ENCODE results near the gene ZBTB8B. TPM values are rescaled to one million over a fixed set of nuclear protein-coding genes. Genes with fewer than 3 reads are reported as not detected.
"Not testable (repeated sequence)": the region's sequence is repeated elsewhere in the genome, so short reads cannot be mapped to it uniquely, and the experiment has no call there.

The ZBTB8B gene
- polyA plus RNA-seq (ENCODE audit: insufficient read length in 10 of 10): under 1 TPM; 0.07 to 0.22 (median 0.14) TPM
- long read RNA-seq, donor 1: 0 reads
- long read RNA-seq, donor 2: 0 reads
- long read RNA-seq, donor 3: 0 reads
- long read RNA-seq, donor 4: 0 reads
- long read RNA-seq, donor 5: 0 reads
- long read RNA-seq, donor 6: 0 reads
- long read RNA-seq, donor 7: 0 reads
- long read RNA-seq, donor 8: 0 reads
- long read RNA-seq, donor 9: 0 reads

GRCh38 chr1:32464716-32465577 is at the start of gene ZBTB8B:
Gene ZBTB8B (plus strand): TSS chr1:32465072. CDS start chr1:32470625, 5,553 bp downstream.
- DNase-seq: peak; percentile 59 to 87 (median 78)

DNA sequence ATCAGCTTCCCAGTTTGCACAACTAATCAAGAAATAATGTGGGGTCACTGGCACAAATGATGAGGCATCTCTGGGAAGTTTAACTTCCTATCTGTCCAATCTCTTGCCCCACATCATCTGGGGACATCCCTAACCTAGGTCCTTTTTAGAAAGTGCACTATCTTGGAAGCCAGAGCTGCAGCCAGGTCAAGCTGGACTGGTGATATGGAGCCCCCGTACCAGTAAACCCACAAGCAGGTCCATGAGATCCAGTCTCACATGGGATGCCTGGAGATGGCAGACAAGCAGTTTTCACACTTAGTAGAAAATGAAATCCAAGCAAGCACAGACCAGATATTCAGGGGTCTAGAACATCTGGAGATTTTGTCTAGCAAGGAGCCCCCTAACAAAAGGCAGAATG is 43.1 kb upstream of the ZBTB8B start:
- no peak for DNase-seq

DNA sequence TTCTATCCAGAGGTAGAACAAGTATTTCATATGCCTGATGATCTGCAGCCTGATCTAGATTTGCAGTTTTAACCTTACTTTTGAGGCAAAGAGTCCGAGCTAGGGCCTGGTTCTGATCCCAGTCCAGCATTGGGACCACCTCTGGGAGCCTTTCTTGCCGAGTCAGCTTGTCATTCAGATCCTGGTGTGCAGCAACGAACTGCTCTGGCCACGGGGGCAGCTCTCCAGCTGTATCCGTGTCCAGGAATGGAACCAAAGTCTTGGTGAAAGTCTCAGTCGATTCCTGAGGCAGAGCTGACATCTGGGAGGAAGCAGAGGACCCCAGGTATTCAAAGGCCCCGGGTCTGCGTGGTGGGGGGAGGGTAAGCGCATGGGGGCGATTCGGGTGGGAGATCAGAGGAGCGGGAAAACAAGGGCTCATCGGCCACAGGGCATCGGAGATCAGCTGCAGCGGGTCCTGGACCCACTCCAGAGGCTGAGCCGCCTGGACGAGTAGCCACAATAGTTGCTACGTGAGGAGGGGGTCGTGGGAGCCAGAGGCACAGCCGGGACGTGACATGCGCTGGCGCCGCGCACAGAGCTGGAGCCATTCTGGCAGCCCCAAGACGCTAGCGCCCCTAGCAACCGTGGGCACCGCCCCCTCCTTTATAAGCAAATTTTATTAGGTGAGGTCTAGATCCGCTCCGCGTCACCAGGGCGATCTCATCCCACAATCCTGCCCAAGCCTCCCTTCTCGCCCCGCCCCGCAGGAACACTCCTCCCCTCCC is 38.2 kb upstream of the ZBTB8B start:
- peak in 2 of 3 donors; percentile 15 to 42 for DNase-seq

DNA sequence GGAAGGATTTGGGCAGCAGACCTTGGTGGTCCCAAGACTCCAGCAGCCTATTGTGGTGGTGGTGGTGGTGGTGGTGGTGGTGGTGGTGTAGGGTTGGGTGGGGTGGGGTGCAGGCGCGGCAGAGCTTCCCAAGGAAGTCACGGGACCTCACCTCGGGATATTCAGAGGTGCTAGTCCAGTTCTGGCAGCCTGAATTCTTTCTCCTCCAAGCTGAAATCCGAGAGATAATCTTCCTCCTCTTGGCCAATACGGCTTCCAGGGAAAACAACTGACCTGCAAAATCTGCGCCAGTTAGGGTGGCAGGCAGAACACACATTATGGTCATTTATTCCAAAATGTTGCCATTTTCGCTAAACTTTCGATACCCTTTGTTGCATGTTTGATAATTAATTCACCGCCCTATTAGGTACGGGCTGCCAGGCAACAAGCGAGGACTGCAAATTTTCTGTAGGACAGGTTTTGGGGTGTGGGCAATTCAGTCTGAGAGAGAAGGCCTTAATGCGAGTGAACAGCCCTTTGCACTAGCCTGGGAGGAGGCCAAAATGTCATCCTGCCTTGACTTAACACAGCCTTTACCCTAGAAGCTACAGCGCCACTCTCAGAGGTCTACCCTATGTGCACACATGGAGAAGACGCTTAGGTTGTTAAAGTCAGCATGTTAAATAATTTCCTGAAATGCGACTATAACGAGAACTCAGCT is 37.5 kb upstream of the ZBTB8B start:
- no peak for DNase-seq

- no peak for DNase-seq
Measured at GRCh38 chr1:32431736-32432400, 33.0 kb upstream of the ZBTB8B start.

- DNase-seq: no peak
Measured at GRCh38 chr1:32438136-32438535, 26.7 kb upstream of the ZBTB8B start.

DNA sequence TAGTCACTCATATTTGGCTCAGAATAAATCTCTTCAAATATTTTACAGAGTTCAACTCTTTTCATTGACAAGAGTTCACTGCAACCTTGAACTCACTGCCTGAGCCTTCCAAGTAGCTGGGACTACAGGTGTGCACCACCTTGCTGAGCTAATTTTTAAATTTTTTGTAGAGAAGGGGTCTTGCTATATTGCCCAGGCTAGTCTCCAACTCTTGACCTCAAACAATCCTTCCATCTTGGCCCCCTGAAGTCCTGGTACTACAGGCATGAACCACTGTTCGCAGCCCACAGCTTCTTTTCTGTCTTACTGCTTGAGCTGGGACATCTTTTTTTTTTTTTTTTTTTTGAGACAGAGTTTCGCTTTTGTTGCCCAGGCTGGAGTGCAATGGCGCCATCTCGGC is 26.1 kb upstream of the ZBTB8B start:
- not testable (repeated sequence) for DNase-seq

- DNase-seq: not testable (repeated sequence)
Measured at GRCh38 chr1:32441467-32441866, 23.4 kb upstream of the ZBTB8B start.

DNA sequence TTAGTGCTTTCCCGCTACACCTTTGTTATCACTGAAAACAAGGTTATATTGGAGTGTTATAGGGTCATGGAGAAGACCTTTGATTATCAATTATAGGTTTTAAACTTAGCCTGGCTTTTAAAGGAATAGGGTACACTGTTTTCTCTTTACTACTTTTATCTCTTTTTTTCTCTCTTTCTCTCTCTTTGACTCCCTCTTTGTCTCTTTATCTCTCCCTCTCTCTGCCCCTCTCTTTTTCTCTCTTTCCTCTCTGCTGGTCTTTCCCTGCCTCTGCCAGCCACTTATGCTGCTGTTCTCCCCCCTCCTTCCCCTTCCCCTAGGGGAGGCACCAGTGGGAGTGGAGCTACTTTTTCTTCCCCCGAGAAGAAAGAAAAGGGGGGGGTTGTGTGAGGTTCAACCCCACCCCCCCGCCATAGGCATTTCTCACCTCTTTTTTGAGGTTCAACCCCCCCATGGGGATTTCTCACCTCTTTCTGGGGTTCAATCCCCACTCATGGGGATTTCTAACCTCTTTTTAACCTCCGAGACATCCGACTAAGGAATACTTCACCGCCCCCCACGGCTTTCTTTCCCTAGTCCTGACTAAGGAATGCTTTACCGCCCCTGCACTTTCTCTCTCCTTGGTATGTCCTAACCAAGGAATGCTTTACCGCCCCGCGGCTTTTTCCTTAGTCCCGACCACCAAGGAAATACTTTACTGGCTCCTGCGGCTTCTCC is 17.2 kb upstream of the ZBTB8B start:
- peak in 1 of 3 donors; percentile 53 for DNase-seq

- peak; percentile 32 to 68 (median 47) for DNase-seq
Measured at GRCh38 chr1:32448186-32448772, 16.6 kb upstream of the ZBTB8B start.

- no peak for DNase-seq
Measured at GRCh38 chr1:32448773-32449456, 16.0 kb upstream of the ZBTB8B start.

DNA sequence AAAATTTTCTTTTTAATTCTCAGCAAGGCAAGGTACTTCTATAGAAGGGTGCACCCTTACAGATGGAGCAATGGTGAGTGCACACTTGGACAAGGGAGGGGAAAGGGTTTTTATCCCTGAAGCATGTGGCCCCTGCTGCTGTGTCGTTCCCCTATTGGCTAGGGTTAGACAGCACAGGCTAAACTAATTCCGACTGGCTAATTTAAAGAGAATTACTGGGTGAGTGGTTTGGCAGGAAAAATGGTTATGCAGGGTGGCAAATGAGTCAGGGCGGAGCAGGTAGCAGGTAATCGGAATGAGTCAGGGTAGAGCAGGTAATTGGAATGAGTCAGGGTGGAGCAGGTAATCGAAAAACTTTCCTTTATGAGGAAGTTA is 15.4 kb upstream of the ZBTB8B start:
- not testable (repeated sequence) for DNase-seq

DNA sequence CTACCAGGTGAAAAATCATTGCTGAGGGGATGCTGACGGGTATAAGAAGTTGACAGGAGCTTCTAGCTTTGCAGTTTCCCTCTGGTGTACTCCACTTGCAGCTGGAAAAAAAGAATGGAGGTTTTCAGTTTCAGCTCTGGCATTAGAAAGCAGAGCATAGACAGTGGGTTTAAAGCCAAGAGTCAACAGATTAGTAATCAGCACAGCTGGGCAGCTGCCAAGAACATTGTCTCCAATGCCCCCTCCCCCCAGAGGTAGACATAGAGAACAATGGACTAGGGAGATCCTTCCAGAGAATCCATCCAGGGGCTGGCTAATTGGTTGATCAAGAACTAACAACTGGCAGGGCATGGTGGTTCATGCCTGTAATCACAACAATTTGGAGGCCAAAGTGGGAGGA is 10.1 kb upstream of the ZBTB8B start:
- no peak for DNase-seq

- DNase-seq: no peak
Measured at GRCh38 chr1:32455958-32456357, 8.9 kb upstream of the ZBTB8B start.

DNA sequence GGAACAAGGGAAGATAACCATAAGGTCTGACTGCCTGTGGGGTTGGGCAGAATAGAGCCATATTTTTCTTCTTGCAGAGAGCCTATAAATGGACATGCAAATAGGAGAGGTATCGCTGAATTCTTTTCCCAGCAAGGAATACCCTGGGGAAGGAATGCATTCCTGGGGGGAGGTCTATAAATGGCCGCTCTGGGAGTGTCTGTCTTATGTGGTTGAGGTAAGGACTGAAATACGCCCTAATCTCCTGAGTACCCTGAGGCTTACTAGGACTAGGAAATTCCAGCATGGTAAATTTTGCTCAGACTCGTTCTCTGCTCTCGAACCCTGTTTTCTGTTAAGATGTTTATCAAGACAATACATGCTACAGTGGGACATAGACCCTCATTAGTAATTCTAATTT is 6.1 kb upstream of the ZBTB8B start:
- not testable (repeated sequence) for DNase-seq

DNA sequence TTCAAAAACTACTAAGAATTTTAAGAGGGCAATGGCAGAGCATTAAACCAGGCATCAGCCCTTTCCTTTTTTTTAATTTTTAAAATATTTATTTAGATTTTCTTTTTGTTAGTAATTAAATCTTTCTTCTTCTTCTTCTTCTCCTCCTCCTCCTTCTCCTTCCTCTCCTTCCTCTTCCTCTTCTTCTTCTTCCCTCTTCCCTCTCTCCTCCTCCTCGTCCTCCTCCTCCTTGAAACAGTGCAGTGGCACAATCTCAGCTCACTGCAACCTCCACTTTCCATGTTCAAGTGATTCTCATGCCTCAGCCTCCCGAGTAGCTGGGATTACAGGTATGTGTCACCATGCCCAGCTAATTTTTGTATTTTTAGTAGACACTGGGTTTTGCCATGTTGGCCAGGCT is 1.9 kb upstream of the ZBTB8B start:
- DNase-seq: not testable (repeated sequence)

DNA sequence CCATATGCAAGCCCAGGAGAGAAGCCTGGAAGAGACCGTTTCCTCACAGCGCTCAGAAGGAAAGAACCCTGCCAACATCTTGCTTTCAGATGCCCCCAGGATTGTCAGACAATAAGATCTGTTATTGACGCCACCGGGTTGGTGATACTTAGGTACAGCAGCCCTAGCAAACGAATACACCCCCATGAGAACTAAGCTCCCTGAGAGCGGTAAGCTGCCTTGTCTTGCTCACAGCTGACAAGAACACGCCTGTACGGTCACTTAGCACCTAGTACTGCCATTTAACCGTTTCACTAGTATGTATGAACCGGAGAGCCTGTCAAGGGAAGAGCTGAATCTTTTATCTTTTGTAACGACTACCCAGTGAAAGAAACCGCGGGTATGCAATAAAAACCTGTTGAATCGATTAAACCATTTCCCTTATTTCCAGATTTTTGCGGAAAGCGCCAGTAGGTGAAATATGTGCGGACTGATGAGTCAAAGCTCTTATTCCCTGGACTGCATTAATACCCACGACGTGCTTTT is 619 bp upstream of the ZBTB8B start:
- peak in 2 of 3 donors; percentile 14 to 48 for DNase-seq

- DNase-seq: no peak
Measured at GRCh38 chr1:32465578-32465933, 684 bp downstream of the ZBTB8B start.

DNA sequence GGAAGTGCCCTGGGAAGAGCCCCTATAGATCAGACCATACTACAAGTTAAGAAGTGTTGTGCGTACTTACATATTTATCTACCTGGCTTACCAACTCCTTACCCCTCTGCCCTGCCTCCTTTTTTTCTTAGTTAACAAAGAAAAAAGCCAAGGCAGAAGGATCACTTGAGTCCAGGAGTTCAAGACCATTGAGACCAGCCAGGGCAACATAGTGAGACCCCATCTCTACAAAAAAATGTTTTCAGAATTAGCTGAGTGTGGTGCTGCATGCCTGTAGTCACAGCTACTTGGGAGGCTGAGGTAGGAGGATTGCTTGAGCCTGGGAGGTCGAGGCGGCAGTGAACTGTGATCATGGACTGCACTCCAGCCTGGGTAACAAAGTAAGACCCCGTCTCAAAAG is 1.9 kb downstream of the ZBTB8B start:
- no peak for DNase-seq

Measured in muscle of back (tissue), 13 donors.